Activated T-cell treated with anti-CD3 and anti-CD28 coated beads for 24 hours (primary cell): ENCODE measurements around the gene IKBIP.
"Not testable (repeated sequence)": the region's sequence is repeated elsewhere in the genome, so short reads cannot be mapped to it uniquely, and the experiment has no call there.

Experiments
- DNase-seq: peaks from one replicate; pipeline ENCODE4 v3.0.0-alpha.2; 2020; ENCODE audit warnings: low read depth

The IKBIP gene

DNA sequence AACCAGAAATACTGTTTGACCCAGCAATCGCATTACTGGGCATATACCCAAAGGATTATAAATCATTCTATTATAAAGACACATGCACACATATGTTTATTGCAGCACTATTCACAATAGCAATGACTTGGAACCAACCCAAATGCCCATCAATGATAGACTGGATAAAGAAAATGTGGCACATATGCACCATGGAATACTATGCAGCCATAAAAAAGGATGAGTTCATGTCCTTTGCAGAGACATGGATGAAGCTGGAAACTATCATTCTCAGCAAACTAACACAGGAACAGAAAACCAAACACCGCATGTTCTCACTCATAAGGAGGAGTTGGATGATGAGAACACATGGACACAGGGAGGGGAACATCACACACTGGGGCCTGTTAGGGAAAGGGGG, 67.8 kb downstream of the IKBIP start:
- DNase-seq: not testable (repeated sequence)

DNA sequence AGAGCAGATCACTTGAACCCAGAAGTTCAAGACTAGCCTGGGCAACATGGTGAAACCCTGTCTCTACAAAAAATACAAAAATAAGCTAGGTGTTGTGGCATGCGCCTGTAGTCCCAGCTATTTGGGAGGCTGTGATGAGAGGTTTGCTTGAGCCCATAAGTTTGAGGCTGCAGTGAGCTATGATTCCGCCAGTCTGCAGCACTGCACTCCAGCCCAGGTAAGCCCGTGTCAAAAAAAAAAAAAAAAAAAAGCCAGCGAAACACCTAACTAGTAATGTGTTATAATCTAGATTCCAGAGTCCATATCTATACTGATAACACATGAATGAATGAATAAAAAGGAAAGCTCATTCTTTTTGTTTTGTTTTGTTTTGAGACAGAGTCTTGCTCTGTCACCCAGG, 69.6 kb downstream of the IKBIP start:
- DNase-seq: no peak
